ENCODE measurements around the gene IL1R1. TPM values are rescaled to one million over a fixed set of nuclear protein-coding genes. Genes with fewer than 3 reads are reported as not detected.

The IL1R1 gene
- polyA plus RNA-seq, 1 donor from 2014 or later, result not detected

DNA sequence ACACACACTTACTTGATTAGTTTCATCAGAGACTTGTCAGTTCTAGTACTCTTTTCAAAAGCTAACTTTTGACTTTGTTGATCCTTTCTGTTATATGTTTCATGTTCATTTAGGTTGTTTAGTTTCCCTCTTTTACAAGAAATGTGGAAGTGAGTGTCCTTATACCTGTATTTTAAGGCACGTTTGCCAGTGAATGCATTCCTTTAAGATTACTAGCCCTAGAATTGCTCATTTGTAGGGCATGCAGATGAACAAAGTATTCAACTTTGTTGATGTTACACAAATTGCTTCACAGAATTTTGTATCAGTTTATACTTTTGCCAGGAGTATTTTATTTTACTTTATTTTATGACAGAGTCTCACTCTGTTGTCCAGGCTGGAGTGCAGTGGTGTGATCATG, 50.5 kb downstream of the IL1R1 start:
- H3K36me3 ChIP-seq (ENCODE audit: insufficient read depth, low read length), result no peaks in the 10 kb centered on the region
- no peak overlapping the region for H3K27ac ChIP-seq (ENCODE audit: low read length)
- H3K9ac ChIP-seq (ENCODE audit: low read length), result no peak overlapping the region
- no peaks in the 10 kb centered on the region for H3K27me3 ChIP-seq (ENCODE audit: insufficient read depth, low read depth, low read length)
- no peaks in the 10 kb centered on the region for H3K79me2 ChIP-seq (replicated peaks; ENCODE audit: insufficient read depth, low read length)
- no peaks in the 10 kb centered on the region for H3F3A ChIP-seq (ENCODE audit: insufficient read depth, low read length, poor library complexity, severe bottlenecking)
- H3K9me3 ChIP-seq (ENCODE audit: low read length), result no peaks in the 10 kb centered on the region
- TF ChIP-seq, protein P1, sequence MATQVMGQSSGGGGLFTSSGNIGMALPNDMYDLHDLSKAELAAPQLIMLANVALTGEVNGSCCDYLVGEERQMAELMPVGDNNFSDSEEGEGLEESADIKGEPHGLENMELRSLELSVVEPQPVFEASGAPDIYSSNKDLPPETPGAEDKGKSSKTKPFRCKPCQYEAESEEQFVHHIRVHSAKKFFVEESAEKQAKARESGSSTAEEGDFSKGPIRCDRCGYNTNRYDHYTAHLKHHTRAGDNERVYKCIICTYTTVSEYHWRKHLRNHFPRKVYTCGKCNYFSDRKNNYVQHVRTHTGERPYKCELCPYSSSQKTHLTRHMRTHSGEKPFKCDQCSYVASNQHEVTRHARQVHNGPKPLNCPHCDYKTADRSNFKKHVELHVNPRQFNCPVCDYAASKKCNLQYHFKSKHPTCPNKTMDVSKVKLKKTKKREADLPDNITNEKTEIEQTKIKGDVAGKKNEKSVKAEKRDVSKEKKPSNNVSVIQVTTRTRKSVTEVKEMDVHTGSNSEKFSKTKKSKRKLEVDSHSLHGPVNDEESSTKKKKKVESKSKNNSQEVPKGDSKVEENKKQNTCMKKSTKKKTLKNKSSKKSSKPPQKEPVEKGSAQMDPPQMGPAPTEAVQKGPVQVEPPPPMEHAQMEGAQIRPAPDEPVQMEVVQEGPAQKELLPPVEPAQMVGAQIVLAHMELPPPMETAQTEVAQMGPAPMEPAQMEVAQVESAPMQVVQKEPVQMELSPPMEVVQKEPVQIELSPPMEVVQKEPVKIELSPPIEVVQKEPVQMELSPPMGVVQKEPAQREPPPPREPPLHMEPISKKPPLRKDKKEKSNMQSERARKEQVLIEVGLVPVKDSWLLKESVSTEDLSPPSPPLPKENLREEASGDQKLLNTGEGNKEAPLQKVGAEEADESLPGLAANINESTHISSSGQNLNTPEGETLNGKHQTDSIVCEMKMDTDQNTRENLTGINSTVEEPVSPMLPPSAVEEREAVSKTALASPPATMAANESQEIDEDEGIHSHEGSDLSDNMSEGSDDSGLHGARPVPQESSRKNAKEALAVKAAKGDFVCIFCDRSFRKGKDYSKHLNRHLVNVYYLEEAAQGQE (IDR thresholded peaks at IDR 0.05; ENCODE audit: borderline replicate concordance), result no peak
- TF ChIP-seq MXI1 (conservative IDR thresholded peaks at IDR 0.05; ENCODE audit: poor library complexity, severe bottlenecking) (no peak), EZH2 (IDR thresholded peaks at IDR 0.05; ENCODE audit: borderline replicate concordance, insufficient read depth, low read length, poor library complexity, severe bottlenecking) (no peak), POLR2AphosphoS5 (IDR thresholded peaks at IDR 0.05) (no peak), SMC3 (conservative IDR thresholded peaks at IDR 0.05; ENCODE audit: poor library complexity) (no peak), EP300 (conservative IDR thresholded peaks at IDR 0.05; ENCODE audit: poor library complexity, severe bottlenecking) (no peak), CTCF (IDR thresholded peaks at IDR 0.05; ENCODE audit: poor library complexity, severe bottlenecking) (no peak), RAD21 (conservative IDR thresholded peaks at IDR 0.05) (no peak), TAF1 (IDR thresholded peaks at IDR 0.05; ENCODE audit: low read depth) (no peak)
- H3K4me3 ChIP-seq (ENCODE audit: low read length), result no peak overlapping the region
- no peak overlapping the region for H2AFZ ChIP-seq (ENCODE audit: low read depth, low read length)
- H3K4me2 ChIP-seq (ENCODE audit: low read length), result no peak overlapping the region
- no peaks in the 10 kb centered on the region for H4K20me1 ChIP-seq (ENCODE audit: insufficient read depth)
- H3K9me2 ChIP-seq (ENCODE audit: insufficient read depth, low read length), result no peaks in the 10 kb centered on the region

DNA sequence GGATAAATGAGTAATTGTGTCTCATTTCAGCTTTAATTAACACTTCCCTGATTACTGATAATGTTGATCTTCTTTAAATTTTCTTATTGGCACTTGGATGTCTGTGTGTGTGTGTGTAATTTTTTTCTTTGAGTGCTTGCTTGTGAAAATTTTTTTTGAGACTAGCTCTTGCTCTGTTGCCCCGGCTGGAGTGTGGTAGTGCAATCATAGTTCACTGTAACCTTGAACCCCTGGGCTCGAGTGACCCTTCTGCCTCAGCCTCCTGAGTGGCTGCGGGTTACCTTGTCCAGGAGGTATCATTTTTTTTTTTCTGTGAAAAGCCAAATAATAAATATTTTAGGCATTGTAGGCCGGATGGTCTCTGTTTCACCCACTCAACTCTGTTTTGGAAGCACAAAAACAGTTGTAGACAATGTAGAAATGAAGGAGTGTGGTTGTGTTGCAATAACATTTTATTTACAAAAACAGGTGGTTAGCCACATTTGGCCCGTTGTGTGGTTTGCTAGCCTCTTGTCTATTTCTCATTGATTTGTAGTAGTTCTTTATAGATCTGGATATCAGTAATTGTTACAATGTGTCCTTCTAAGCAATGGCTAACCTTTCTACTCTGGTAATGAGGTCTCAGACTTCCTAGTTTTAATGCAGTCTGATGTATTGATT, 52.2 kb downstream of the IL1R1 start:
- no peaks in the 10 kb centered on the region for H3K27me3 ChIP-seq (ENCODE audit: insufficient read depth, low read depth, low read length)
- H3F3A ChIP-seq (ENCODE audit: insufficient read depth, low read length, poor library complexity, severe bottlenecking), result no peaks in the 10 kb centered on the region
- no peaks in the 10 kb centered on the region for H3K9me2 ChIP-seq (ENCODE audit: insufficient read depth, low read length)
- H3K4me2 ChIP-seq (ENCODE audit: low read length), result no peak overlapping the region
- no peaks in the 10 kb centered on the region for H3K36me3 ChIP-seq (ENCODE audit: insufficient read depth, low read length)
- no peak overlapping the region for H3K9ac ChIP-seq (ENCODE audit: low read length)
- no peaks in the 10 kb centered on the region for H3K9me3 ChIP-seq (ENCODE audit: low read length)
- H2AFZ ChIP-seq (ENCODE audit: low read depth, low read length), result no peak overlapping the region
- H3K27ac ChIP-seq (ENCODE audit: low read length), result no peak overlapping the region
- TF ChIP-seq SMC3 (conservative IDR thresholded peaks at IDR 0.05; ENCODE audit: poor library complexity) (no peak), CTCF (IDR thresholded peaks at IDR 0.05; ENCODE audit: poor library complexity, severe bottlenecking) (no peak), EP300 (conservative IDR thresholded peaks at IDR 0.05; ENCODE audit: poor library complexity, severe bottlenecking) (no peak), MXI1 (conservative IDR thresholded peaks at IDR 0.05; ENCODE audit: poor library complexity, severe bottlenecking) (no peak), TAF1 (IDR thresholded peaks at IDR 0.05; ENCODE audit: low read depth) (no peak), POLR2AphosphoS5 (IDR thresholded peaks at IDR 0.05) (no peak)
- TF ChIP-seq, protein P1 (IDR thresholded peaks at IDR 0.05; ENCODE audit: borderline replicate concordance), result no peak
- no peaks in the 10 kb centered on the region for H3K79me2 ChIP-seq (replicated peaks; ENCODE audit: insufficient read depth, low read length)
- H4K20me1 ChIP-seq (ENCODE audit: insufficient read depth), result no peaks in the 10 kb centered on the region
- no peak overlapping the region for H3K4me3 ChIP-seq (ENCODE audit: low read length)
